ENCODE data around the gene OR1F1.

GRCh38 chr16:3234857-3235561 lies 47.0 kb downstream of the OR1F1 start, which contains the start of gene ZNF200:
- TF ChIP-seq FOXJ3 (CRISPR knock-in tag; IDR thresholded peaks at IDR 0.05): no peak
- TF ChIP-seq, protein P1, sequence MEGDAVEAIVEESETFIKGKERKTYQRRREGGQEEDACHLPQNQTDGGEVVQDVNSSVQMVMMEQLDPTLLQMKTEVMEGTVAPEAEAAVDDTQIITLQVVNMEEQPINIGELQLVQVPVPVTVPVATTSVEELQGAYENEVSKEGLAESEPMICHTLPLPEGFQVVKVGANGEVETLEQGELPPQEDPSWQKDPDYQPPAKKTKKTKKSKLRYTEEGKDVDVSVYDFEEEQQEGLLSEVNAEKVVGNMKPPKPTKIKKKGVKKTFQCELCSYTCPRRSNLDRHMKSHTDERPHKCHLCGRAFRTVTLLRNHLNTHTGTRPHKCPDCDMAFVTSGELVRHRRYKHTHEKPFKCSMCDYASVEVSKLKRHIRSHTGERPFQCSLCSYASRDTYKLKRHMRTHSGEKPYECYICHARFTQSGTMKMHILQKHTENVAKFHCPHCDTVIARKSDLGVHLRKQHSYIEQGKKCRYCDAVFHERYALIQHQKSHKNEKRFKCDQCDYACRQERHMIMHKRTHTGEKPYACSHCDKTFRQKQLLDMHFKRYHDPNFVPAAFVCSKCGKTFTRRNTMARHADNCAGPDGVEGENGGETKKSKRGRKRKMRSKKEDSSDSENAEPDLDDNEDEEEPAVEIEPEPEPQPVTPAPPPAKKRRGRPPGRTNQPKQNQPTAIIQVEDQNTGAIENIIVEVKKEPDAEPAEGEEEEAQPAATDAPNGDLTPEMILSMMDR (IDR thresholded peaks at IDR 0.05): no peak
- TF ChIP-seq GABPA (IDR thresholded peaks at IDR 0.05; ENCODE audit: low read depth): peak; percentile 93
- no peak for TF ChIP-seq REST (IDR thresholded peaks at IDR 0.05; ENCODE audit: low read depth, low read length)
- no peak for TF ChIP-seq RXRA (IDR thresholded peaks at IDR 0.05; ENCODE audit: borderline replicate concordance, low read depth)
- no peak for TF ChIP-seq RAD21 (IDR thresholded peaks at IDR 0.05; ENCODE audit: low read length)
- no peak for TF ChIP-seq GATA2 (CRISPR knock-in tag; IDR thresholded peaks at IDR 0.05)
- TF ChIP-seq, protein P2, sequence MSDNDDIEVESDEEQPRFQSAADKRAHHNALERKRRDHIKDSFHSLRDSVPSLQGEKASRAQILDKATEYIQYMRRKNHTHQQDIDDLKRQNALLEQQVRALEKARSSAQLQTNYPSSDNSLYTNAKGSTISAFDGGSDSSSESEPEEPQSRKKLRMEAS (IDR thresholded peaks at IDR 0.05; ENCODE audit: low read depth): peak; percentile 75; the same call in 1 of the 2 replicates
- no peak for TF ChIP-seq IRF3 (IDR thresholded peaks at IDR 0.05; ENCODE audit: low read depth, low read length)
- TF ChIP-seq POLR2AphosphoS5 (IDR thresholded peaks at IDR 0.05; ENCODE audit: low read depth, low read length): peak; percentile 88; the same call in 1 of the 2 replicates
- TF ChIP-seq YY1 (IDR thresholded peaks at IDR 0.05; ENCODE audit: low read depth): no peak
- no peak for TF ChIP-seq USF2 (IDR thresholded peaks at IDR 0.05; ENCODE audit: borderline replicate concordance, low read depth, low read length)
- TF ChIP-seq SMC3 (IDR thresholded peaks at IDR 0.05; ENCODE audit: low read depth, low read length): no peak
- peak; percentile 26; the same call in 1 of the 2 replicates for TF ChIP-seq TCF12 (IDR thresholded peaks at IDR 0.05)
